Astrocyte of the cerebellum (primary cell): ENCODE data around the gene AGBL5.

Experiments
- DNase-seq: peaks from one replicate; pipeline ENCODE4 v3.0.0-alpha.2; 2011; ENCODE audit warnings: low read depth
- H3K4me3 ChIP-seq: 2 replicates; pipeline ENCODE4 v1.5.1; 2011; ENCODE audit warnings: mild to moderate bottlenecking, low read depth, low read length, moderate library complexity
- CTCF ChIP-seq: IDR thresholded peaks from 2 replicates; pipeline ENCODE4 v1.5.1; 2012; ENCODE audit warnings: low read length, low read depth, moderate library complexity, mild to moderate bottlenecking; ENCODE audit errors: missing control alignments
- in situ Hi-C: cut with HindIII; loops from 2 replicates; pipeline ENCODE4 v1.10.0; 2017; ENCODE audit warnings: low sequenced_read_pairs

AGBL5 gene

GRCh38 chr2:27023740-27024139 lies 27.7 kb upstream of the AGBL5 start:
- in situ Hi-C loops = no loop called here
- DNase-seq = no peak

GRCh38 chr2:27024188-27024587 lies 27.3 kb upstream of the AGBL5 start:
- TF ChIP-seq CTCF = peak; percentile 17
- H3K4me3 ChIP-seq = no peak overlapping the region
- in situ Hi-C loops = no loop called here
- DNase-seq = no peak

More at GRCh38 chr2:27023740-27024139, 27.7 kb upstream of the AGBL5 start:
- no peak for TF ChIP-seq CTCF
- H3K4me3 ChIP-seq = no peak overlapping the region

GRCh38 chr2:27024812-27025211 lies 26.7 kb upstream of the AGBL5 start:
- H3K4me3 ChIP-seq = no peak overlapping the region
- no peak for TF ChIP-seq CTCF
- in situ Hi-C loops = no loop called here
- DNase-seq = no peak

- in situ Hi-C loops = no loop called here
- DNase-seq = no peak
- TF ChIP-seq CTCF = no peak
- no peak overlapping the region for H3K4me3 ChIP-seq
These were observed 26.1 kb upstream of the AGBL5 start for GRCh38 chr2:27025281-27025800.

GRCh38 chr2:27025861-27026851 lies 25.3 kb upstream of the AGBL5 start:
- H3K4me3 ChIP-seq = no peak overlapping the region
- in situ Hi-C loops = no loop called here
- no peak for TF ChIP-seq CTCF
- no peak for DNase-seq

GRCh38 chr2:27027211-27027651 lies 24.2 kb upstream of the AGBL5 start:
- in situ Hi-C loops = no loop called here
- no peak overlapping the region for H3K4me3 ChIP-seq
- TF ChIP-seq CTCF = no peak
- no peak for DNase-seq
